Calu3 (cell line): ENCODE data around the gene CSPG4. TPM values are rescaled to one million over a fixed set of nuclear protein-coding genes. Genes with fewer than 3 reads are reported as not detected.

Experiments
- BruUV-seq: library from RNA; stranded (reverse); fragments of 400-500 nt; replicated peaks from 2 replicates; lab custom pipeline; 2021; lab: Mats Ljungman, UMichigan
- CTCF ChIA-PET: fragments of 300-600 bp; sonication (Branson Sonifier 250); formaldehyde crosslinking; loops from one replicate; lab custom pipeline; 2022; ENCODE audit warnings: antibody characterized with exemption; lab: Charles Lee
- DNase-seq: peaks from one replicate; pipeline ENCODE4 v3.0.0; 2022
- H3K27ac Mint-ChIP-seq: one replicate; pipeline ENCODE4 v1.8.0; 2022; ENCODE audit warnings: mixed read lengths; ENCODE audit not compliant: unreplicated experiment
- H3K27me3 Mint-ChIP-seq: one replicate; pipeline ENCODE4 v1.8.0; 2022; ENCODE audit warnings: mixed read lengths; ENCODE audit not compliant: unreplicated experiment
- H3K36me3 Mint-ChIP-seq: one replicate; pipeline ENCODE4 v1.8.0; 2022; ENCODE audit warnings: mild to moderate bottlenecking, moderate library complexity, mixed read lengths; ENCODE audit not compliant: insufficient read depth, unreplicated experiment
- H3K4me1 Mint-ChIP-seq: one replicate; pipeline ENCODE4 v1.8.0; 2022; ENCODE audit warnings: mild to moderate bottlenecking, low read depth, mixed read lengths; ENCODE audit not compliant: unreplicated experiment
- H3K4me3 Mint-ChIP-seq: one replicate; pipeline ENCODE4 v1.8.0; 2022; ENCODE audit warnings: mild to moderate bottlenecking, low read depth, moderate library complexity, mixed read lengths; ENCODE audit not compliant: unreplicated experiment
- H3K9me3 Mint-ChIP-seq: one replicate; pipeline ENCODE4 v1.8.0; 2022; ENCODE audit warnings: low read depth, mixed read lengths; ENCODE audit not compliant: unreplicated experiment
- CTCF ChIP-seq: fragments of 200-600 bp; IDR thresholded peaks from one replicate; pipeline ENCODE4 v1.8.0; 2022; ENCODE audit warnings: antibody characterized with exemption; ENCODE audit not compliant: unreplicated experiment
- intact Hi-C: fragments of 100-400 bp; cut with micrococcal nuclease; formaldehyde crosslinking; loops from one replicate; pipeline ENCODE4 v1.10.0; 2022; ENCODE audit not compliant: unreplicated experiment
- total RNA-seq: library from RNA; stranded (reverse); gene quantifications from 2 replicates; pipeline ENCODE4 v1.2.3, GENCODE V29; 2022

Gene CSPG4
- total RNA-seq, 1 experiment from 2014 or later: not detected

GRCh38 chr15:75697523-75697922 is 15.1 kb downstream of the CSPG4 start:
- peaks cover 54% of the 10 kb centered on the region for H3K27me3 Mint-ChIP-seq
- no peak for TF ChIP-seq CTCF
- H3K36me3 Mint-ChIP-seq: peaks cover 5% of the 10 kb centered on the region
- CTCF ChIA-PET: no interaction called here
- intact Hi-C loops: no loop called here
- H3K4me3 Mint-ChIP-seq: no peak overlapping the region
- H3K4me1 Mint-ChIP-seq: peaks cover 17% of the 10 kb centered on the region
- BruUV-seq: no TSS peak
- DNase-seq: no peak
- H3K9me3 Mint-ChIP-seq: no peaks in the 10 kb centered on the region
- H3K27ac Mint-ChIP-seq: no peak overlapping the region

GRCh38 chr15:75696854-75697259 is 15.8 kb downstream of the CSPG4 start:
- intact Hi-C loops: no loop called here
- H3K9me3 Mint-ChIP-seq: no peaks in the 10 kb centered on the region
- DNase-seq: no peak
- H3K27me3 Mint-ChIP-seq: peaks cover 61% of the 10 kb centered on the region
- BruUV-seq: no TSS peak
- TF ChIP-seq CTCF: no peak
- H3K27ac Mint-ChIP-seq: no peak overlapping the region
- CTCF ChIA-PET: no interaction called here
- H3K4me1 Mint-ChIP-seq: peaks cover 17% of the 10 kb centered on the region
- H3K4me3 Mint-ChIP-seq: no peak overlapping the region
- peaks cover 5% of the 10 kb centered on the region for H3K36me3 Mint-ChIP-seq

- Mint-ChIP-seq H3K4me1 (peaks cover 17% of the 10 kb centered on the region), H3K27ac (no peak overlapping the region), H3K27me3 (peaks cover 66% of the 10 kb centered on the region), H3K4me3 (no peak overlapping the region), H3K36me3 (peaks cover 5% of the 10 kb centered on the region), H3K9me3 (no peaks in the 10 kb centered on the region)
- intact Hi-C loops: no loop called here
- no peak for DNase-seq
- CTCF ChIA-PET: no interaction called here
- BruUV-seq: no TSS peak
- no peak for TF ChIP-seq CTCF
These were observed 16.3 kb downstream of the CSPG4 start for GRCh38 chr15:75696311-75696720.

GRCh38 chr15:75695634-75696310 is 16.9 kb downstream of the CSPG4 start:
- CTCF ChIA-PET: no interaction called here
- peaks cover 5% of the 10 kb centered on the region for H3K36me3 Mint-ChIP-seq
- DNase-seq: no peak
- BruUV-seq: no TSS peak
- no peak overlapping the region for H3K4me3 Mint-ChIP-seq
- no peak for TF ChIP-seq CTCF
- H3K27ac Mint-ChIP-seq: no peak overlapping the region
- H3K9me3 Mint-ChIP-seq: no peaks in the 10 kb centered on the region
- H3K27me3 Mint-ChIP-seq: peaks cover 72% of the 10 kb centered on the region
- peaks cover 17% of the 10 kb centered on the region for H3K4me1 Mint-ChIP-seq
- intact Hi-C loops: no loop called here
